ENCODE data around the gene TENT4B. TPM values are rescaled to one million over a fixed set of nuclear protein-coding genes. Genes with fewer than 3 reads are reported as not detected.

TENT4B gene
- total RNA-seq, 1 experiment from 2014 or later = 16.9 TPM

GRCh38 chr16:50208460-50208931 is 55.4 kb downstream of the TENT4B start:
- H3K79me2 ChIP-seq (ENCODE audit: insufficient read depth, low read length) = peaks cover 50% of the 10 kb centered on the region
- no peak overlapping the region for H3K4me3 ChIP-seq (replicated peaks in 1 of 2; ENCODE audit: low read depth in 1 of 2, low read length in 2 of 2)
- H3K9me3 ChIP-seq (ENCODE audit: control insufficient read depth in 1 of 2, insufficient read depth in 1 of 2, low read depth in 1 of 2, low read length in 2 of 2) = no peaks in the 10 kb centered on the region
- RAD21 ChIA-PET (ENCODE audit: low non-redundant PET in 1 of 2, low total read pairs in 2 of 2, uncharacterized antibody in 2 of 2, unreplicated experiment in 2 of 2) = no interaction called here
- no peak overlapping the region for H2AFZ ChIP-seq (ENCODE audit: low read depth, low read length, poor library complexity, severe bottlenecking)
- ATAC-seq = no peak
- no TSS peak for BruUV-seq (replicated peaks)
- intact Hi-C loops (cut with micrococcal nuclease) = no loop called here
- POLR2A ChIA-PET = no interaction called here
- no peaks in the 10 kb centered on the region for H4K20me1 ChIP-seq (ENCODE audit: insufficient read depth)
- H3K4me1 ChIP-seq (ENCODE audit: control insufficient read depth in 1 of 2, insufficient read depth in 2 of 2, low read length in 2 of 2) = peaks cover 3 to 24% of the 10 kb centered on the region in 2 experiments
- TF ChIP-seq RAD21 (IDR thresholded peaks at IDR 0.05; ENCODE audit: low read depth) = no peak
- TF ChIP-seq EZH2 (IDR thresholded peaks at IDR 0.05) = no peak
- TF ChIP-seq SIN3A (IDR thresholded peaks at IDR 0.05; ENCODE audit: low read depth) = no peak
- TF ChIP-seq FOSL1 (IDR thresholded peaks at IDR 0.05; ENCODE audit: low read depth) = no peak
- TF ChIP-seq REST (IDR thresholded peaks at IDR 0.05; ENCODE audit: low read depth) = no peak
- TF ChIP-seq CTCF (IDR thresholded peaks at IDR 0.05 in 2 of 3, conservative IDR thresholded peaks at IDR 0.05 in 1 of 3; ENCODE audit: borderline replicate concordance in 1 of 3, insufficient read depth in 1 of 3, low read depth in 2 of 3, low read length in 2 of 3) = no peak
- no peak for TF ChIP-seq CBX3 (IDR thresholded peaks at IDR 0.05; ENCODE audit: low read depth)
- no peak for TF ChIP-seq ZBTB33 (IDR thresholded peaks at IDR 0.05; ENCODE audit: extremely low read depth, insufficient replicate concordance, low read length)
- TF ChIP-seq EGR1 (IDR thresholded peaks at IDR 0.05; ENCODE audit: low read depth) = no peak
- TF ChIP-seq ZFX (IDR thresholded peaks at IDR 0.05) = no peak
- no peak for TF ChIP-seq SRF (IDR thresholded peaks at IDR 0.05; ENCODE audit: low read depth)
- TF ChIP-seq ZNF274 (IDR thresholded peaks at IDR 0.05; ENCODE audit: low read depth, low read length) = no peak
- no peak for TF ChIP-seq TCF7L2 (IDR thresholded peaks at IDR 0.05; ENCODE audit: borderline replicate concordance, extremely low read depth, insufficient read depth, insufficient read length)
- TF ChIP-seq CEBPB (IDR thresholded peaks at IDR 0.05; ENCODE audit: low read depth) = no peak
- H3K4me2 ChIP-seq (ENCODE audit: low read length) = no peak overlapping the region
- H3K27ac ChIP-seq (ENCODE audit: low read depth, low read length) = no peak overlapping the region
- no peak for DNase-seq (ENCODE audit: low read depth, low spot score)
- no peak overlapping the region for H3K9ac ChIP-seq (ENCODE audit: low read length)
- no peaks in the 10 kb centered on the region for H3K27me3 ChIP-seq (ENCODE audit: insufficient read depth, low read length)
- no peaks in the 10 kb centered on the region for H3K9me2 ChIP-seq (ENCODE audit: insufficient read depth)
- CTCF ChIA-PET = interaction anchor here (1.0 to 4.7 kb wide), 3 partner anchors 8 to 184 kb away, joined by 3 to 65 read pairs (median 24); partner anchors contain the start of gene CNEP1R1
- H3K36me3 ChIP-seq (ENCODE audit: control insufficient read depth in 1 of 2, insufficient read depth in 2 of 2, low read length in 2 of 2) = peaks cover 0 to 7% of the 10 kb centered on the region in 2 experiments; a peak in 2 of 4 replicates

Measured in HCT116 (cell line).